22Rv1 (cell line): ENCODE data around the gene LSM14A.

Experiments
- H3K27ac ChIP-seq: fragments of 450-650 bp; 2 replicates; pipeline ENCODE4 v1.5.1; 2017
- ZFX ChIP-seq: fragments of 450-650 bp; IDR thresholded peaks from 2 replicates; pipeline ENCODE4 v1.6.1; 2017; ENCODE audit warnings: antibody characterized with exemption, borderline replicate concordance
- TF ChIP-seq, protein P1 (sequence below): fragments of 450-650 bp; IDR thresholded peaks from 2 replicates; pipeline ENCODE4 v1.5.1; 2017; ENCODE audit warnings: mild to moderate bottlenecking

LSM14A gene

DNA sequence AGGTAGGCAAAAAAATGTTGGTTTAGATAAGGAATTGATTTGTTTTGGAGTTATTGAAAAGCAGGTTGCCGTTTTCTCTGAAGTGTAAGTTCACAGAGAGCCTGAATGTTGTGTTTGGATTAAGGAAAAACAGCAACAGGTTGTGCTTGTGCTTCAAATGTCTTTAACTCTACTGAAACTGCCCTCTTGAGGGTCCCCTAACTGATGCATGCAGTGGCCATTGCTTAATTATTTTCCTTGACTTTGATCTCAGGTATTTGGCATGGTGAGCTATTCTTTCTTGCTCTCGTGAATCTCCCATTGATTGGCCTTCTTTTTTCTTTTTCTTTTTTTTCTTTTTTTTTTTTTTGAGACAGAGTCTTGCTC lies 85.2 kb downstream of the LSM14A start:
- no peak for TF ChIP-seq ZFX
- TF ChIP-seq, protein P1, sequence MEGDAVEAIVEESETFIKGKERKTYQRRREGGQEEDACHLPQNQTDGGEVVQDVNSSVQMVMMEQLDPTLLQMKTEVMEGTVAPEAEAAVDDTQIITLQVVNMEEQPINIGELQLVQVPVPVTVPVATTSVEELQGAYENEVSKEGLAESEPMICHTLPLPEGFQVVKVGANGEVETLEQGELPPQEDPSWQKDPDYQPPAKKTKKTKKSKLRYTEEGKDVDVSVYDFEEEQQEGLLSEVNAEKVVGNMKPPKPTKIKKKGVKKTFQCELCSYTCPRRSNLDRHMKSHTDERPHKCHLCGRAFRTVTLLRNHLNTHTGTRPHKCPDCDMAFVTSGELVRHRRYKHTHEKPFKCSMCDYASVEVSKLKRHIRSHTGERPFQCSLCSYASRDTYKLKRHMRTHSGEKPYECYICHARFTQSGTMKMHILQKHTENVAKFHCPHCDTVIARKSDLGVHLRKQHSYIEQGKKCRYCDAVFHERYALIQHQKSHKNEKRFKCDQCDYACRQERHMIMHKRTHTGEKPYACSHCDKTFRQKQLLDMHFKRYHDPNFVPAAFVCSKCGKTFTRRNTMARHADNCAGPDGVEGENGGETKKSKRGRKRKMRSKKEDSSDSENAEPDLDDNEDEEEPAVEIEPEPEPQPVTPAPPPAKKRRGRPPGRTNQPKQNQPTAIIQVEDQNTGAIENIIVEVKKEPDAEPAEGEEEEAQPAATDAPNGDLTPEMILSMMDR = no peak
- H3K27ac ChIP-seq = no peak overlapping the region

DNA sequence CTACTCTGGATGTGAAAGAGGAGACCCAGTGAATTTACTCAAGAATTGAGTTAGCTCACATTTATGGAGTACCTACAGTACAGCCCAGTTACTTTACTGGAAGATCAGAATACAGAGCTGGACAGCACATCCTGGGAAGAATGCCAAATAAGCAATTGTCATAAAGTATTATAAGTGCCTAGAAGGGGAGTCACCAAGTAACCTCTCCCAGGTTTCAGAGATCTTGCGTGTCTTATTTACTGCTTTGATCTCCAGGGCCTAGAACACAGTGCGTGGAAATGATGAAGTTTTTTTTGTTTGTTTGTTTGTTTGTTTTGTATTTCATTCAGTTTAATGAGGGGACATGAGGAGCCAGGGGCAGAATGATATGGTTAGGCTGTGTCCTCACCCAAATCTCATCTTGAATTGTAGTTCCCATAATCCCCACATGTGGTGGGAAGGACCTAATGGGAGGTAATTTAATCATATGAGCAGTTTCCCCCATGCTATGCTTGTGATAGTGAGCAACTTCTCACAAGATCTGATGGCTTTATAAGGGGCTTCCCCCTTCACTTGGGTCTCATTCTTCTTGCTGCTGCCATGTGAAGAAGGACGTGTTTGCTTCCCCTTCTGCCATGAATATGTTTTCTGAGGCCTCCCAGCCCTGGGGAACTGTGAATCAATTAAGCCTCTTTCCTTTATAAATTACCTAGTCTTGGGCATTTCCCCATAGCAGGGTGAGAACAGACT lies 87.2 kb downstream of the LSM14A start:
- no peak overlapping the region for H3K27ac ChIP-seq
- no peak for TF ChIP-seq ZFX
- TF ChIP-seq, protein P1 = no peak

DNA sequence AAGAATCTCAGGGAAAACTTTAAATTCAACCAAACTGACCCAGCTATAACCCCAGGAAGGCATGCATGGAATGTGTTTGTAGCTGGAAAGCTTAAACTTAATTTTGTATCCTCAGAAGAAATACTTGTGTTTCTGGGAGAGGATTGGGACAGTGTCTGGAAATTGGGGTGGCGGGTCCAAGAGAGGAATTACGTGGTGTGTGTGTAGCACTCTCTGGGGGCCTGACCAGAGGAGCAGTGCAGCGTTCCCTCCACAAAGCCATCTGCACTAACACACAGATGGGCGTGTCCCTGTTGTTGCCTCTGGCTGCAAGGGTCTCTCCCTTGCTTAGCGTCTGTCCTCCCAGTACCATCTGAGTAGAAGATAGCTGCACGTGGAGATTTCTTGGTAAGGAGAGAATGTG lies 88.5 kb downstream of the LSM14A start:
- TF ChIP-seq ZFX = no peak
- TF ChIP-seq, protein P1 = no peak
- no peak overlapping the region for H3K27ac ChIP-seq

DNA sequence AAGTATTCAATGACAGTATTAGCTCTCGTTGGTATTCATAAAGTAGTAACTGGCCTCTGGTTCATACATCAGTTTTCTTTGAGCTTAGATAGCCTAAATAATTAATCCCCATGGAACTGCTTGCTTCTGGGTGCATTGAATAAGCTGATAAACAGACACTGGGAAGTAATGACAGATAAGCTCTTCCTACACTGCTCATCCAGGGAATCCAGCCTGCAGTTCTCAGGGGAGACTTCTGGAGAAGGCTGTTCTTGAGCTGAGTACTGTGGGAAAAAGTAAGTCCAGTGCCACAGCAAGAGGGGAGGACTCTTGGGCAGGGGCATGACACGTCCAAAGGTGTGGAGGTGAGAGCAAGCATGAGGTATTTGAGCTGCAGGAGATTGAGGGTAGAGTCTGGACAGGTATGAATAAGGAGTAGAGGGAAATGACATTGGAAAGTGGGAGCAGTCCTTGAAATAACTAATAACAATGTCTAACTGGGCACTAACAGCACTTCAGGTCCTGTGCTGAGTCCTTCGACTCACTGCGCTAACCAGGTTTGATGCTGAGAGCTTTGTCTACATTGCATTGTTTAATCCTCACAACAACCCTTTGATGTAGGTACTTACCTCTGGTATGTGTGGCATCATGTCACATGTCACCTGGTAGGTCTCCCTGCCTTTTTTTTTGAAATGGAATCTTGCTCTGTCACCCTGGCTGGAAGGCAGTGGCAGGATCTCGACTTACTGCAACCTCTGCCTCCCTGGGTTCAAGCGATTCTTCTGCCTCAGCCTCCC lies 89.2 kb downstream of the LSM14A start:
- TF ChIP-seq, protein P1 = no peak
- no peak for TF ChIP-seq ZFX
- H3K27ac ChIP-seq = no peak overlapping the region

DNA sequence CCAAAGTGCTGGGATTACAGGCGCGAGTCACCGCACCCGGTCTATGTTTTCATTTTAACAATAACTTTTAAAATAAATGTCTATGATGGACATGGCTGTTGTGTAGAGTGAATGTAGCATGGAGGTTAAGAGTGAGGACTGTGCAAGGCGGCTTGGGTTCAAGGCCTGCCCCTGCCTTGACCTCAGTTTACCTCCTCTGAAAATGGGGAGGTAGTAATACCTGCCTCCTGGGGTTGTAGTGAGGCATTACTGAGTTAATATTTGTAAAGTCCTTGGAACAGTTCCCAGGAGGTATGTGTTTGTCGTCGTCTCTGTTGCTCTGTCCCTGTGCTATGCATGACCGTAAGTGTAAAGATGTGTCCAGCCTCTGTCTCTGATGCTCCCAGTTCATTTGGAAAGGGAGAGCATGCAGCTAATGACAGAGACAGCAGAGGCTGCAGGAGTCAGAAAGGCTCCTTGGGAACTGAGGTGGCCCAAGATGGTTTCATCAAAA lies 91.5 kb downstream of the LSM14A start:
- TF ChIP-seq, protein P1 = no peak
- no peak overlapping the region for H3K27ac ChIP-seq

DNA sequence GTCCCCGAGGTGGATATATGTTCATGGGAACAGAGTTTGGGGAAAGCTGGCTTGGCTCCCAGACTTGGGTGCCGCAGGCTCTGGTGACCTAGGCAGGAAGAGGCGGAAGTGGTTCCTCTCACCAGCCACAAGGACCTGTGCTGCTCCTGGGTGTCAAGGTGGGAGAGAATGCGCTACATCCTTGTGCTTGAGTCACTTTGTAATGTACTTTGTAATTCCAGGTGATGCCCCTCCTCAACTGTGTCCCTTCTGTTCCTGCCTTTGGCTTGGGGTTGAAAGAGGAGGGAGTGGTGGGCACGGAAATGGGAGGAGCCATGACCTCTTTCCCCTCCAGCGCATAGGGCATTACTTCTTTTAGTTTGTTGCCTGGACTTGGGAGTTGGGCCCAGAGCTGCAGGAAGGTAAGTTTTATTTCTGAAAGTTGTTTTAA lies 92.9 kb downstream of the LSM14A start:
- no peak for TF ChIP-seq ZFX
- TF ChIP-seq, protein P1 = no peak
- H3K27ac ChIP-seq = no peak overlapping the region

DNA sequence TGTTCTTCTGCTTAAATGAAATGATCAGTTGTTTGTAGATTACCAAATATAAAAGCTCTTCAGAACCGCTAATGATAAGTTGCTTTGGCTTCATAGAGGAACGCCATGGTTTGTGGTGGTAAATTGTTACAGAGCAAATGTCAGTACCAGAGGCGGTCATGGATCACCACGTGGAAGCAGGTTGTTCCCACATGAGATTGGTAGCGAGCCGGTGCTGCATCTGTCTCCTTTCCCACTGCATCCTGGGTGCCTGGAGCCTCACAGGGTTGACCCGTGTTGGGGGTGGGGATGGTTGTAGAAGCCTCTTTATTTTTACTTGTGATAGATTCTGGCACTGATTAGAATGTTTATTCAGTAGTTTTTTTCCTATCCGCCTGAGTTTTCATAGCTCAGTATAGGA lies 96.8 kb downstream of the LSM14A start:
- no peak for TF ChIP-seq ZFX
- TF ChIP-seq, protein P1 = no peak
- no peak overlapping the region for H3K27ac ChIP-seq
